B cell (primary cell): ENCODE data around the gene SCN7A.

Source experiments
- EZH2 ChIP-seq: IDR thresholded peaks from 2 replicates; pipeline ENCODE4 v1.6.1; 2012; ENCODE audit warnings: borderline replicate concordance, low read depth, mild to moderate bottlenecking, moderate library complexity, low read length; ENCODE audit not compliant: insufficient read depth, poor library complexity, severe bottlenecking
- TF ChIP-seq, protein P1 (sequence below): fragments of 200-600 bp; IDR thresholded peaks from one replicate; pipeline ENCODE4 v1.8.0; 2022; ENCODE audit warnings: antibody characterized with exemption, mild to moderate bottlenecking

DNA sequence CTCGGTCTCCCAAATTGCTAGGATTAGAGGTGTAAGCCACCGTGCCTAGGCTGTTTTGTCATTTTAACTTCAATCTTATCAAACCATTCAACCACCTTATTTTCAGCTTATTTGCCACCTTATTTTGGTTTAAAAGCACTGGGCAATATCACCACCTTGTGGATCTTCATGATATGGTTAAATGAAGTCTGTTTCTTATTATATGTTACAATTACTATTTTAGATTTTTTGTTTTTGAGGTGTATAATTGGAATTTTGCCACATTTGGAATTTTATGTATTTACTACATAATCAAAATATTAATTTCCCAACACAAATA is 74.5 kb downstream of the SCN7A start:
- TF ChIP-seq, protein P1, sequence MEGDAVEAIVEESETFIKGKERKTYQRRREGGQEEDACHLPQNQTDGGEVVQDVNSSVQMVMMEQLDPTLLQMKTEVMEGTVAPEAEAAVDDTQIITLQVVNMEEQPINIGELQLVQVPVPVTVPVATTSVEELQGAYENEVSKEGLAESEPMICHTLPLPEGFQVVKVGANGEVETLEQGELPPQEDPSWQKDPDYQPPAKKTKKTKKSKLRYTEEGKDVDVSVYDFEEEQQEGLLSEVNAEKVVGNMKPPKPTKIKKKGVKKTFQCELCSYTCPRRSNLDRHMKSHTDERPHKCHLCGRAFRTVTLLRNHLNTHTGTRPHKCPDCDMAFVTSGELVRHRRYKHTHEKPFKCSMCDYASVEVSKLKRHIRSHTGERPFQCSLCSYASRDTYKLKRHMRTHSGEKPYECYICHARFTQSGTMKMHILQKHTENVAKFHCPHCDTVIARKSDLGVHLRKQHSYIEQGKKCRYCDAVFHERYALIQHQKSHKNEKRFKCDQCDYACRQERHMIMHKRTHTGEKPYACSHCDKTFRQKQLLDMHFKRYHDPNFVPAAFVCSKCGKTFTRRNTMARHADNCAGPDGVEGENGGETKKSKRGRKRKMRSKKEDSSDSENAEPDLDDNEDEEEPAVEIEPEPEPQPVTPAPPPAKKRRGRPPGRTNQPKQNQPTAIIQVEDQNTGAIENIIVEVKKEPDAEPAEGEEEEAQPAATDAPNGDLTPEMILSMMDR: no peak
- no peak for TF ChIP-seq EZH2
